ENCODE results near the gene SH3PXD2B. TPM values are rescaled to one million over a fixed set of nuclear protein-coding genes. Genes with fewer than 3 reads are reported as not detected.
"Not testable (repeated sequence)": the region's sequence is repeated elsewhere in the genome, so short reads cannot be mapped to it uniquely, and the experiment has no call there.

Gene SH3PXD2B
- polyA plus RNA-seq, 3 donors = 24.8 to 37.7 (median 35.0) TPM

- no peak for DNase-seq (ENCODE audit: extremely low read depth in 1 of 11, low read depth in 9 of 11, low spot score in 4 of 11)
Measured at GRCh38 chr5:172303572-172304335, 150.6 kb downstream of the SH3PXD2B start.

GRCh38 chr5:172303162-172303561 lies 151.2 kb downstream of the SH3PXD2B start:
- no peak for DNase-seq (ENCODE audit: extremely low read depth in 1 of 11, low read depth in 9 of 11, low spot score in 4 of 11)

GRCh38 chr5:172302047-172302710 lies 152.1 kb downstream of the SH3PXD2B start:
- no peak for DNase-seq (ENCODE audit: extremely low read depth in 1 of 11, low read depth in 9 of 11, low spot score in 4 of 11)

- no peak for DNase-seq (ENCODE audit: extremely low read depth in 1 of 11, low read depth in 9 of 11, low spot score in 4 of 11)
Measured at GRCh38 chr5:172299916-172300439, 154.3 kb downstream of the SH3PXD2B start.

GRCh38 chr5:172294831-172295230 lies 159.5 kb downstream of the SH3PXD2B start:
- no peak for DNase-seq (ENCODE audit: extremely low read depth in 1 of 11, low read depth in 9 of 11, low spot score in 4 of 11)

- no peak for DNase-seq (ENCODE audit: extremely low read depth in 1 of 11, low read depth in 9 of 11, low spot score in 4 of 11)
Measured at GRCh38 chr5:172293745-172294342, 160.5 kb downstream of the SH3PXD2B start.

GRCh38 chr5:172293054-172293744 lies 161.1 kb downstream of the SH3PXD2B start:
- DNase-seq (ENCODE audit: extremely low read depth in 1 of 11, low read depth in 9 of 11, low spot score in 4 of 11) = peak in 7 of 11 donors; percentile 43 to 62 (median 51)

- not testable (repeated sequence) for DNase-seq (ENCODE audit: extremely low read depth in 1 of 11, low read depth in 9 of 11, low spot score in 4 of 11)
Measured at GRCh38 chr5:172291837-172292236, 162.5 kb downstream of the SH3PXD2B start.

- no peak for DNase-seq (ENCODE audit: extremely low read depth in 1 of 11, low read depth in 9 of 11, low spot score in 4 of 11)
Measured at GRCh38 chr5:172288465-172288864, 165.9 kb downstream of the SH3PXD2B start.

GRCh38 chr5:172287140-172287539 lies 167.2 kb downstream of the SH3PXD2B start:
- not testable (repeated sequence) for DNase-seq (ENCODE audit: extremely low read depth in 1 of 11, low read depth in 9 of 11, low spot score in 4 of 11)

- no peak for DNase-seq (ENCODE audit: extremely low read depth in 1 of 11, low read depth in 9 of 11, low spot score in 4 of 11)
Measured at GRCh38 chr5:172285226-172286143, 168.8 kb downstream of the SH3PXD2B start.

GRCh38 chr5:172284611-172284980 lies 169.7 kb downstream of the SH3PXD2B start:
- peak in 2 of 11 donors; percentile 18 to 28 for DNase-seq (ENCODE audit: extremely low read depth in 1 of 11, low read depth in 9 of 11, low spot score in 4 of 11)

GRCh38 chr5:172283862-172284610 lies 170.3 kb downstream of the SH3PXD2B start:
- peak in 9 of 11 donors; percentile 67 to 87 (median 85) for DNase-seq (ENCODE audit: extremely low read depth in 1 of 11, low read depth in 9 of 11, low spot score in 4 of 11)

GRCh38 chr5:172283020-172283861 lies 171.1 kb downstream of the SH3PXD2B start, which contains the start of gene UBTD2:
TSS of gene UBTD2 (minus strand) at chr5:172283764. CDS start at chr5:172283665, 99 bp downstream.
- DNase-seq (ENCODE audit: extremely low read depth in 1 of 11, low read depth in 9 of 11, low spot score in 4 of 11) = peak in 9 of 11 donors; percentile 44 to 75 (median 64)

GRCh38 chr5:172282272-172283019 lies 171.9 kb downstream of the SH3PXD2B start:
- no peak for DNase-seq (ENCODE audit: extremely low read depth in 1 of 11, low read depth in 9 of 11, low spot score in 4 of 11)

- no peak for DNase-seq (ENCODE audit: extremely low read depth in 1 of 11, low read depth in 9 of 11, low spot score in 4 of 11)
Measured at GRCh38 chr5:172281346-172281745, 173.0 kb downstream of the SH3PXD2B start.

All from renal cortex interstitium (tissue), 11 donors.